CD14-positive monocyte (primary cell): Measurements from ENCODE around the gene HBQ1. TPM values are rescaled to one million over a fixed set of nuclear protein-coding genes. Genes with fewer than 3 reads are reported as not detected.
"Not testable (repeated sequence)": the region's sequence is repeated elsewhere in the genome, so short reads cannot be mapped to it uniquely, and the experiment has no call there.

ENCODE experiments used
- DNase-seq, 3 donors: peaks; one replicate each; pipeline ENCODE4 v3.0.0-alpha.2; 2011 to 2022
- H2AFZ ChIP-seq: 2 replicates; pipeline ENCODE4 v1.6.0; 2012; ENCODE audit warnings: mild to moderate bottlenecking, low read depth, low read length, inconsistent platforms; ENCODE audit not compliant: insufficient read depth, poor library complexity, severe bottlenecking
- H3K27ac ChIP-seq, 2 donors: 1 replicate in 1 of 2; 2 replicates in 1 of 2; pipeline ENCODE4 v1.5.1; 2012 to 2013; ENCODE audit warnings: low read length in 2 of 2, control low read depth in 1 of 2, inconsistent platforms in 1 of 2, low read depth in 1 of 2, mild to moderate bottlenecking in 1 of 2
- H3K27me3 ChIP-seq, 2 donors: one replicate each; pipeline versions ENCODE4 v1.6.0 to v1.6.1; 2011 to 2013; ENCODE audit warnings: low read length in 2 of 2; ENCODE audit not compliant: control insufficient read depth in 2 of 2, insufficient read depth in 2 of 2
- H3K36me3 ChIP-seq, 2 donors: replicated peaks in 1 of 2; 1 replicate in 1 of 2; 2 replicates in 1 of 2; pipeline versions ENCODE4 v1.5.1 to v1.6.1; 2012 to 2013; ENCODE audit warnings: low read length in 2 of 2, control low read depth in 1 of 2, inconsistent platforms in 1 of 2, mild to moderate bottlenecking in 1 of 2; ENCODE audit not compliant: insufficient read depth in 2 of 2, control insufficient read depth in 1 of 2
- H3K4me1 ChIP-seq, 2 donors: 1 replicate in 1 of 2; 2 replicates in 1 of 2; pipeline versions ENCODE4 v1.5.1 to v1.6.1; 2012 to 2013; ENCODE audit warnings: low read length in 2 of 2, control low read depth in 1 of 2, inconsistent platforms in 1 of 2, mild to moderate bottlenecking in 1 of 2, moderate library complexity in 1 of 2; ENCODE audit not compliant: insufficient read depth in 2 of 2, control insufficient read depth in 1 of 2
- H3K4me2 ChIP-seq: replicated peaks from 2 replicates; pipeline ENCODE3; 2012; ENCODE audit warnings: low read length, moderate library complexity, mild to moderate bottlenecking; ENCODE audit not compliant: poor library complexity, severe bottlenecking; ENCODE audit errors: extremely low read depth
- H3K4me3 ChIP-seq, 3 experiments: fragments of 200-600 bp in 1 of 3; sonication (generic) in 1 of 3; replicated peaks in 1 of 3; 1 replicate in 2 of 3; 2 replicates in 1 of 3; pipeline ENCODE4 v1.5.1; 2011 to 2013; ENCODE audit warnings: low read length in 3 of 3, mild to moderate bottlenecking in 3 of 3, control low read depth in 2 of 3, low read depth in 2 of 3, inconsistent platforms in 1 of 3, moderate library complexity in 1 of 3
- H3K79me2 ChIP-seq: 2 replicates; pipeline ENCODE4 v1.6.0; 2012; ENCODE audit warnings: mild to moderate bottlenecking, control low read depth, inconsistent platforms, low read length, moderate library complexity; ENCODE audit not compliant: insufficient read depth
- H3K9ac ChIP-seq: 2 replicates; pipeline ENCODE4 v1.6.0; 2017; ENCODE audit warnings: low read length, mild to moderate bottlenecking; ENCODE audit not compliant: insufficient read depth, poor library complexity, severe bottlenecking
- H3K9me3 ChIP-seq, 2 donors: replicated peaks in 1 of 2; 1 replicate in 1 of 2; 2 replicates in 1 of 2; pipeline versions ENCODE4 v1.5.1 to v1.6.1; 2012 to 2013; ENCODE audit warnings: low read length in 2 of 2, control low read depth in 1 of 2; ENCODE audit not compliant: control insufficient read depth in 1 of 2, insufficient read depth in 1 of 2
- H4K20me1 ChIP-seq: 2 replicates; pipeline ENCODE4 v1.6.0; 2012; ENCODE audit warnings: mild to moderate bottlenecking, low read length, control low read depth, moderate library complexity; ENCODE audit not compliant: insufficient read depth
- H3K27ac Mint-ChIP-seq, 7 donors: one replicate each; pipeline ENCODE4 v1.8.0; 2020; ENCODE audit warnings: mild to moderate bottlenecking in 7 of 7, mixed read lengths in 7 of 7, moderate library complexity in 6 of 7, inconsistent platforms in 2 of 7
- H3K27me3 Mint-ChIP-seq, 3 donors: one replicate each; pipeline ENCODE4 v1.8.0; 2021 to 2022; ENCODE audit warnings: low read depth in 3 of 3, mild to moderate bottlenecking in 3 of 3, mixed read lengths in 3 of 3, moderate library complexity in 3 of 3, inconsistent platforms in 1 of 3
- H3K36me3 Mint-ChIP-seq, 2 donors: one replicate each; pipeline ENCODE4 v1.8.0; 2020; ENCODE audit warnings: mixed read lengths in 2 of 2, inconsistent platforms in 1 of 2, mild to moderate bottlenecking in 1 of 2
- H3K4me1 Mint-ChIP-seq: one replicate; pipeline ENCODE4 v1.8.0; 2020; ENCODE audit warnings: mild to moderate bottlenecking, mixed read lengths
- H3K4me3 Mint-ChIP-seq, 2 donors: one replicate each; pipeline ENCODE4 v1.8.0; 2020; ENCODE audit warnings: mild to moderate bottlenecking in 2 of 2, mixed read lengths in 2 of 2, moderate library complexity in 1 of 2
- H3K9me3 Mint-ChIP-seq, 7 donors: one replicate each; pipeline ENCODE4 v1.8.0; 2020 to 2022; ENCODE audit warnings: mixed read lengths in 7 of 7, mild to moderate bottlenecking in 6 of 7, moderate library complexity in 6 of 7, inconsistent platforms in 2 of 7
- WGBS: methylation state at CpG from one replicate; pipeline ENCODE4 v1.1.5; 2013; ENCODE audit warnings: missing lambda C conversion rate; ENCODE audit not compliant: insufficient coverage; 5-methylcytosine and 5-hydroxymethylcytosine counted together
- intact Hi-C, 2 donors: fragments of 100-400 bp; cut with micrococcal nuclease; formaldehyde crosslinking; loops; one replicate each; pipeline versions ENCODE4 v1.15.0 to v1.15.1; 2023
- polyA plus RNA-seq, 3 donors: library from polyadenylated mRNA; depleted of rRNA in 1 of 3; unstranded in 2 of 3; stranded (reverse) in 1 of 3; fragments of 300-500 nt in 2 of 3; fragments of >200 nt in 1 of 3; fragmentation: Illumina TruSeq in 2 of 3; gene quantifications; 1 replicate in 2 of 3; 2 replicates in 1 of 3; pipeline ENCODE4 v1.2.3, GENCODE V29; 2012 to 2021
- TF ChIP-seq, protein P1 (sequence below): fragments of 200-600 bp; IDR thresholded peaks from one replicate; pipeline ENCODE4 v1.8.0; 2022; ENCODE audit warnings: antibody characterized with exemption, mild to moderate bottlenecking

Gene HBQ1
- polyA plus RNA-seq, 3 donors = not detected

DNA sequence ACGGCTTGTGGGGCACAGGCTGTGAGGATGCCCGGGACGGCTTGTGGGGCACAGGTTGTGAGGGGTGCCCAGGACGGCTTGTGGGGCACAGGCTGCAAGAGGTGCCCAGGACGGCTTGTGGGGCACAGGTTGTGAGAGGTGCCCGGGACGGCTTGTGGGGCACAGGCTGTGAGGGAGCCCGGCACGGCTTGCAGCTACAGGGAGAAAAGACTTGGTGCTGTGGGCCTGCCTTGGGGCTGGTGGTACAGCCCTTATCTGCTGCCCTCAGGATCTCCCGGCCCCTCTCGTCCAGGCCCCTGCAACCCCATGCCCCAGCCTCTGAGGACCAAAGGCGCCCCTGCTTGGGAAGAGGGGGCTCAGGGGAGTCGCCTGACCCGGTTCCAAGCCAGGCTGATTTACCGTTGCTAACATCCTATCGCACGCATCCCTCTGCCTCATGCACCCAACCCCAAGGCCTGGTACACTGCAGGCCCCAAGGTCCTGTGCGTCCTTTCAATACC is 19.5 kb upstream of the HBQ1 start:
- Mint-ChIP-seq H3K36me3 (no peaks in the 10 kb centered on the region), H3K27me3 (peaks cover 51 to 66% (median 61%) of the 10 kb centered on the region in 3 donors), H3K4me1 (peaks cover 7% of the 10 kb centered on the region), H3K4me3 (no peak overlapping the region), H3K27ac (no peak overlapping the region), H3K9me3 (peaks cover 0 to 7% (median 5%) of the 10 kb centered on the region in 7 donors)
- Histone ChIP-seq H3K36me3 (no peaks in the 10 kb centered on the region), H3K4me2 (no peak overlapping the region), H4K20me1 (no peaks in the 10 kb centered on the region), H3K4me3 (no peak overlapping the region), H3K27me3 (peaks cover 14 to 30% of the 10 kb centered on the region in 2 donors), H3K9ac (no peak overlapping the region), H2AFZ (no peak overlapping the region), H3K79me2 (no peaks in the 10 kb centered on the region), H3K27ac (no peak overlapping the region), H3K9me3 (peaks cover 0 to 5% of the 10 kb centered on the region in 2 donors), H3K4me1 (peaks cover 8 to 9% of the 10 kb centered on the region in 2 donors)
- DNase-seq = no peak
- 69% methylated on average over 13 of the region's 18 CpGs for WGBS
- TF ChIP-seq, protein P1, sequence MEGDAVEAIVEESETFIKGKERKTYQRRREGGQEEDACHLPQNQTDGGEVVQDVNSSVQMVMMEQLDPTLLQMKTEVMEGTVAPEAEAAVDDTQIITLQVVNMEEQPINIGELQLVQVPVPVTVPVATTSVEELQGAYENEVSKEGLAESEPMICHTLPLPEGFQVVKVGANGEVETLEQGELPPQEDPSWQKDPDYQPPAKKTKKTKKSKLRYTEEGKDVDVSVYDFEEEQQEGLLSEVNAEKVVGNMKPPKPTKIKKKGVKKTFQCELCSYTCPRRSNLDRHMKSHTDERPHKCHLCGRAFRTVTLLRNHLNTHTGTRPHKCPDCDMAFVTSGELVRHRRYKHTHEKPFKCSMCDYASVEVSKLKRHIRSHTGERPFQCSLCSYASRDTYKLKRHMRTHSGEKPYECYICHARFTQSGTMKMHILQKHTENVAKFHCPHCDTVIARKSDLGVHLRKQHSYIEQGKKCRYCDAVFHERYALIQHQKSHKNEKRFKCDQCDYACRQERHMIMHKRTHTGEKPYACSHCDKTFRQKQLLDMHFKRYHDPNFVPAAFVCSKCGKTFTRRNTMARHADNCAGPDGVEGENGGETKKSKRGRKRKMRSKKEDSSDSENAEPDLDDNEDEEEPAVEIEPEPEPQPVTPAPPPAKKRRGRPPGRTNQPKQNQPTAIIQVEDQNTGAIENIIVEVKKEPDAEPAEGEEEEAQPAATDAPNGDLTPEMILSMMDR = no peak
- intact Hi-C loops = no loop called here

DNA sequence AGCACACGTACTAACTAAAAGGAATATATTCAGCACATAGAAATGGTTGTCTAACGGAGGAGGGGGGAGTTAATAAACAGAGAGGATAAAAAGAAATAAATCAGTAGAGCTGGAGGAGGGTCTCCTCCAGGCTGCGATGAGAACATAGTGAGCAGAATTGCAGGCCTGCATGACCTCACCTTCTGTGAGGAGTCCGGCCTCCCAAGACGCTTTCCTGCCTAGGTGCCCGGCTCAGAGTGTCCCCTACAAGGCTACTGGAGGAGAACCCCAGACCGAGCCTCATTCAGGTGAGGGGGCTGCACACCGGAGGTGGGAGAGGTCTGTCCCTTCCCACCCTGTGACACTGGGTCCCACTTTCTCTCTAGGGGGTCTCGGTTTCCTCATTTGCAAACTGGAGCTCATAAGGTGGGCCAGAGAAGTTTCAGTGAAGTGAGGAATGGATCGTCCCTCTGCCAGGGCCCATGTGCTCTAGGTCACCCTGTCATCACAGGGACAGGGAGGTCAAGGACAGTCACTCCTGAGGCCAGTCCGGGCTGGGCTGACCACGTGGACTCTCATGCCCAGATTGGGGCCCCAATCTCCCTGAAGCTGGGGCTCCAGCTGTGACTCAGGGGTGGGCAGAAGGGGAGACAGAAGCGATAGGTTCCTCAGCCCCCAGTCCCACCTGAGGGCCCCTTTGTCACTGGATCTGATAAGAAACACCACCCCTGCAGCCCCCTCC is 17.8 kb upstream of the HBQ1 start:
- Mint-ChIP-seq H3K4me1 (peaks cover 10% of the 10 kb centered on the region), H3K27me3 (peaks cover 55 to 69% (median 60%) of the 10 kb centered on the region in 3 donors), H3K27ac (no peak overlapping the region), H3K36me3 (no peaks in the 10 kb centered on the region), H3K4me3 (no peak overlapping the region), H3K9me3 (peaks cover 0 to 11% (median 6%) of the 10 kb centered on the region in 7 donors)
- H3K9me3 ChIP-seq = peaks cover 0 to 20% of the 10 kb centered on the region in 2 donors
- 97% methylated on average over 8 of the region's 13 CpGs for WGBS
- H3K4me3 ChIP-seq = no peak overlapping the region
- no peaks in the 10 kb centered on the region for H3K79me2 ChIP-seq
- no peak overlapping the region for H3K27ac ChIP-seq
- intact Hi-C loops = no loop called here
- H4K20me1 ChIP-seq = no peaks in the 10 kb centered on the region
- H2AFZ ChIP-seq = no peak overlapping the region
- peaks cover 24 to 36% of the 10 kb centered on the region in 2 donors for H3K27me3 ChIP-seq
- H3K9ac ChIP-seq = no peak overlapping the region
- DNase-seq = no peak
- no peak overlapping the region for H3K4me2 ChIP-seq
- H3K4me1 ChIP-seq = peaks cover 8 to 16% of the 10 kb centered on the region in 2 donors
- no peaks in the 10 kb centered on the region for H3K36me3 ChIP-seq
- TF ChIP-seq, protein P1 = no peak

DNA sequence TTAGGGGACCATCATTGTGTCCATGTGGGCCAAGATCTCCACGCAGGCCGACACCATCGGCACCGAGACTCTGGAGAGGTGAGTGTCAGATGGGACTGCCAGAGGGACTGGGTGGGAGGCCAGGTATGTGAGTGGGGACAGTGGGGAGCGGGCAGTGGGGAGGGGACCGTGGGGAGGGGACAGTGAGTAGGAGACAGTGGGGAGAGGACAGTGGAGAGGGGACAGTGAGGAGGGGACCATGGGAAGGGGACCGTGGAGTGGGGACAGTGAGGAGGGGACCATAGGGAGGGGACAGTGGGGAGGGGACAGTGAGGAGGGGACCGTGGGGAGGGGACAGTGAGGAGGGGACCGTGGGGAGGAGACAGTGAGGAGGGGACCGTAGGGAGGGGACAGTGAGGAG is 17.1 kb upstream of the HBQ1 start:
- H3K9ac ChIP-seq, H3K27ac Mint-ChIP-seq, H2AFZ ChIP-seq, H3K4me3 ChIP-seq, H3K4me1 Mint-ChIP-seq, H3K79me2 ChIP-seq, H4K20me1 ChIP-seq, H3K27ac ChIP-seq, H3K4me2 ChIP-seq, H3K36me3 Mint-ChIP-seq, DNase-seq, H3K4me3 Mint-ChIP-seq, intact Hi-C loops, H3K36me3 ChIP-seq: not testable (repeated sequence)
- Histone ChIP-seq H3K27me3 (peaks cover 29 to 43% of the 10 kb centered on the region in 2 donors), H3K9me3 (peaks cover 0 to 21% of the 10 kb centered on the region in 2 donors), H3K4me1 (peaks cover 8 to 16% of the 10 kb centered on the region in 2 donors)
- H3K9me3 Mint-ChIP-seq = peaks cover 0 to 11% (median 6%) of the 10 kb centered on the region in 7 donors
- H3K27me3 Mint-ChIP-seq = peaks cover 56 to 70% (median 60%) of the 10 kb centered on the region in 3 donors
- WGBS = 100% methylated on average over 2 of the region's 10 CpGs
